Measurements from ENCODE around the gene ESRRG.
"Not testable (repeated sequence)": the region's sequence is repeated elsewhere in the genome, so short reads cannot be mapped to it uniquely, and the experiment has no call there.

Gene ESRRG

GRCh38 chr1:216560527-216560926, 162.7 kb downstream of the ESRRG start:
- DNase-seq, result no peak

GRCh38 chr1:216559359-216559758, 163.9 kb downstream of the ESRRG start:
- DNase-seq, result no peak

- no peak for DNase-seq
Measured at GRCh38 chr1:216555653-216556052, 167.6 kb downstream of the ESRRG start.

GRCh38 chr1:216554934-216555333, 168.3 kb downstream of the ESRRG start:
- no peak for DNase-seq

GRCh38 chr1:216553766-216554165, 169.5 kb downstream of the ESRRG start:
- DNase-seq, result no peak

GRCh38 chr1:216553040-216553439, 170.2 kb downstream of the ESRRG start:
- no peak for DNase-seq

GRCh38 chr1:216549796-216550195, 173.4 kb downstream of the ESRRG start:
- DNase-seq, result no peak

- no peak for DNase-seq
Measured at GRCh38 chr1:216542741-216543140, 180.5 kb downstream of the ESRRG start.

GRCh38 chr1:216542263-216542662, 181.0 kb downstream of the ESRRG start:
- no peak for DNase-seq

GRCh38 chr1:216535751-216536150, 187.5 kb downstream of the ESRRG start:
- no peak for DNase-seq

- no peak for DNase-seq
Measured at GRCh38 chr1:216535059-216535458, 188.2 kb downstream of the ESRRG start.

- no peak for DNase-seq
Measured at GRCh38 chr1:216533776-216534175, 189.5 kb downstream of the ESRRG start.

- DNase-seq, result no peak
Measured at GRCh38 chr1:216532251-216532798, 190.9 kb downstream of the ESRRG start.

- no peak for DNase-seq
Measured at GRCh38 chr1:216531263-216532239, 191.7 kb downstream of the ESRRG start.

- not testable (repeated sequence) for DNase-seq
Measured at GRCh38 chr1:216529851-216530250, 193.4 kb downstream of the ESRRG start.

GRCh38 chr1:216528816-216529215, 194.4 kb downstream of the ESRRG start:
- no peak for DNase-seq

GRCh38 chr1:216523449-216524190, 199.6 kb downstream of the ESRRG start:
- DNase-seq, result no peak

GRCh38 chr1:216523043-216523442, 200.2 kb downstream of the ESRRG start:
- DNase-seq, result no peak

- no peak for DNase-seq
Measured at GRCh38 chr1:216521477-216521876, 201.8 kb downstream of the ESRRG start.

- no peak for DNase-seq
Measured at GRCh38 chr1:216518844-216519627, 204.2 kb downstream of the ESRRG start.

GRCh38 chr1:216502528-216503162, 220.6 kb downstream of the ESRRG start:
- no peak for DNase-seq

GRCh38 chr1:216500273-216500967, 222.8 kb downstream of the ESRRG start:
- DNase-seq, result no peak
